ENCODE measurements around the gene SELPLG.
"Not testable (repeated sequence)": the region's sequence is repeated elsewhere in the genome, so short reads cannot be mapped to it uniquely, and the experiment has no call there.

The SELPLG gene

GRCh38 chr12:108604208-108604941 lies 29.3 kb downstream of the SELPLG start:
- no peak for DNase-seq (ENCODE audit: low read depth)

DNA sequence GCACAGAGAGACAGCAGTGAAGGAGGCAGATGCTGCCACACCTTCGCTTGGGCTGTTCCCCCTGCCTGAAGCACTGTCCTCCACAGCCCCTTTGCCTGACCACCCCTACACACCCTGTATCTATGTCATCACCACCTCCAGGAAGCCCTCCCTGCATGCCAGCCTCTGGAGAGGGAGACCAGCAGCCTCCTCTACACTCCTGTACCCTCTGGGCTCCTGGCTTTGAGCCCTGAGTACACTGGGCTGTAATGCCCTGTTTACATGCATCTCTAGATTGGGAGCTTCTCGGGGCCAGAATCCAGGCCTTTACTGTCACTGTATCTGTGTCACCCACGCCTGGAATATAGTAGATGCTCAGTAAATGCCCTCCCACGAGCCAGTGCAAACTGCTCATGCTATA lies 30.0 kb downstream of the SELPLG start:
- no peak for DNase-seq (ENCODE audit: low read depth)

- DNase-seq (ENCODE audit: low read depth): no peak
Measured at GRCh38 chr12:108602976-108603704, 30.6 kb downstream of the SELPLG start.

DNA sequence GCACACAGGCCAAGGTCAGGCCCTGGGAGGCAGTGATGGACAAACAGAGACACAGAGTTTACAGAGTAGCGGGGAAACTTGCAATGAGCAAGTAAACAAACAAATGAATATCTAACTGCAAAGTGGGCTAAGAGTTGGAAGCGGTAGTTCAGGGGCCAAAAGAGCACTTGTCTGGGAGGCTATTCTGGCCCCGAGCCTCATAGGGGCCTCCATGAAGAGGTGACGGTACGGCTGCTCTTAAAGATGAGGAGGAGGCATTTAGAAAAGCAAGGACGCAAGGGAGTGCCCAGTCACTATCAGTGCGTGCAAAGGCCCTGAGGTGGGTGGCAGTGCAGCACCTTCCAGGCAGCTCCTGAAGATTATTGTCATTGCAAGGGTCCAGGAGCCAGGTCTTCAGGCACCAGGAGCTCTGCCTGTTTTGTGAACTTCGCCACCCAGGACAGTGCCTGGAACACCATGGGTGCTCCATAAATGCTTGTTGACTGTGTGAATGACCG lies 31.4 kb downstream of the SELPLG start:
- DNase-seq (ENCODE audit: low read depth): no peak

GRCh38 chr12:108600702-108601007 lies 33.0 kb downstream of the SELPLG start:
- no peak for DNase-seq (ENCODE audit: low read depth)

GRCh38 chr12:108599948-108600701 lies 33.6 kb downstream of the SELPLG start:
- no peak for DNase-seq (ENCODE audit: low read depth)

DNA sequence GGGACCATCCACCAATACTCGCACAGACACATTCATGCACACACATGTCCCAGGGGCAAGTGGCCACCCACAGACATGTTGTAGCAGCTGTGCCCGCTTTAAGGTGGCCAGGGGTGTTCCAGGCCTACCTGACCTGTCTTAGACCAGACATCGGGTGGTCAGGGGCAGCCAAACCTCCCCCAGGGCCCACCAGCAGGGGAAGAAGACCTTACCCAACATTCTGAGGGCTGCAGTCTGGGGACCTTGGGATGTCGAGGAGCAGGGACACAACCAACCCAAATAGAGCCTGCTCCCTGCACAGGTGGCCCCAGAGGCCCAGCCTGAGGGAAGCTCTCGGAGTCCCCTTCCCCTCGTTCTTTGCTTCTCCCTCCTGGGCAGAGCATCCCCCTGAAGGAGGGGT lies 34.2 kb downstream of the SELPLG start:
- DNase-seq (ENCODE audit: low read depth): no peak

- no peak for DNase-seq (ENCODE audit: low read depth)
Measured at GRCh38 chr12:108598553-108599250, 35.0 kb downstream of the SELPLG start.

GRCh38 chr12:108597559-108598471 lies 35.9 kb downstream of the SELPLG start, which contains the start of gene TMEM119:
TSS of gene TMEM119 (minus strand) at chr12:108598084. CDS start at chr12:108592383, 5,701 bp downstream.
- DNase-seq (ENCODE audit: low read depth): no peak

DNA sequence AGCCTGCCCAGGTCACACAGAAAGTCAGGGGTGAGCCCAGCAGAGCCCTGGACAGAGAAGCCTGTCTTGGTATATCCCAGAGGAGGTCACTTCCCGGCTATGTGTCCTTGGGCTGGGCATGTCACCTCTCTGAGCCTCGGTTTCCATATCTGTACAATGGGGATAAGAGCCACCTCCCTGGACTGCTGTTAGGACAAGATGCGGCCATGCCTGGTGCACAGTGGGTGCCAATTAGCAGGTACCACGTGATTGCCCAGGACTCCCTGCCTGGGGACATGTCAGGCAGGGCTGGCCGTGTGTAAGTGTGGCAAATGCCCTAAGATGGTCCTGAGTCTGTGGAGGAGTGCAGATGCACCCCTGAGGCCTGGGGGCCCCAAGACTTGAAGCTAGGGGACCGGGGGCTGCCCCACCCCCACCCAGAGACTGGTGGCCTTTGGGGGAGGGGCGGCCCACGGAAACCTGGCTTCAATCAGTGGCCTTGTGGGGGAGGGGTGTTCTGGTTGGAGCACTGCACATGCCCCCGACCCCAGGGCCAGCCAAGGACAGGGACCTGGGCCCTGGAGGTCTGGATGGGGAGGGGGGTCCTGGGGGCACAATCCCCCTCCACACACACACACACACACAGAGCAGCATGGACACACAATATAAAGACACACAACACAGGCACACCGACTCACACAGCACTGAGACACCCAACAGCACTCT lies 36.7 kb downstream of the SELPLG start:
- no peak for DNase-seq (ENCODE audit: low read depth)

- no peak for DNase-seq (ENCODE audit: low read depth)
Measured at GRCh38 chr12:108595711-108596647, 37.7 kb downstream of the SELPLG start.

GRCh38 chr12:108594960-108595710 lies 38.6 kb downstream of the SELPLG start:
- DNase-seq (ENCODE audit: low read depth): no peak

- no peak for DNase-seq (ENCODE audit: low read depth)
Measured at GRCh38 chr12:108594323-108594903, 39.3 kb downstream of the SELPLG start.

DNA sequence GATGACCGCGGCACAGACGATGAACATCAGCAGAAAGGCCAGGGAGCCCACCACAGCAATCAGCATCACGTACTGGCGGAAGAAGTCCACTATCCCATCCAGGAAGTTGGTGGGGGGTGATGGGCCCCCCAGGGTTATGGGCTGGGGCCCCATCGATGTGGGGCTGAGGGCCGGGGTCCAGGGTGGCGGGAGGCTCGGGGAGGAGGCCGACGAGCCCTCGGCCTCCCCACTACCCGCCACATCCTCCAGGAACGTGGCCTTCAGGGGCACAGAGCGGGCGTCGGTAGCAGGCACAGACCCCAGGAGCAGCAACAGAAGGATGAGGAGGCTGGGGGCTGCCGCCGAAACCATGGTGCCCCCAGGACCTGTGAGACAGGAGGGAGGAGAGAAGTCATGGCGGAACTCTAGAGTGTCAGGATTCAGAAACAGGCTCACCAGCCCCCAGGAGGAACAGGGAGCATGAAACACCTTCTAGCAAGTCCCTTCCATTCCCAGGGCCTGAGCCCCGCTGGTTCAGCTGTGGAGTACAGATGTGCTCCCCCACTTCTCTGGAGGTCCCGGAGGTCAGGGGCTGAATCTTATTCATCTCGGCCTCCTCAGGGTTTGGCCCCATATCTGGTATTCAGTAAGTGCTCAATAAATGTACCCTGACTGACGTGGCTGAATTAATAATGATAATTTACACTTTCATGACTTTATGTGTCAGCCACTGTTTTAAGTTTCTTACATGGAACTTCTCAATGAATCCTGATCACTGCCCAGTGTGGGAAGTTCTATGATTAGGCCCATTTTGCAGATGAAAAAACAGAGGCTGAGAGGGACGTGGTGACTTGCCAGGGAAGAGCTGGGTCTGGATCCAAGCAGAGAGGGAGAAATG lies 41.4 kb downstream of the SELPLG start:
- no peak for DNase-seq (ENCODE audit: low read depth)

DNA sequence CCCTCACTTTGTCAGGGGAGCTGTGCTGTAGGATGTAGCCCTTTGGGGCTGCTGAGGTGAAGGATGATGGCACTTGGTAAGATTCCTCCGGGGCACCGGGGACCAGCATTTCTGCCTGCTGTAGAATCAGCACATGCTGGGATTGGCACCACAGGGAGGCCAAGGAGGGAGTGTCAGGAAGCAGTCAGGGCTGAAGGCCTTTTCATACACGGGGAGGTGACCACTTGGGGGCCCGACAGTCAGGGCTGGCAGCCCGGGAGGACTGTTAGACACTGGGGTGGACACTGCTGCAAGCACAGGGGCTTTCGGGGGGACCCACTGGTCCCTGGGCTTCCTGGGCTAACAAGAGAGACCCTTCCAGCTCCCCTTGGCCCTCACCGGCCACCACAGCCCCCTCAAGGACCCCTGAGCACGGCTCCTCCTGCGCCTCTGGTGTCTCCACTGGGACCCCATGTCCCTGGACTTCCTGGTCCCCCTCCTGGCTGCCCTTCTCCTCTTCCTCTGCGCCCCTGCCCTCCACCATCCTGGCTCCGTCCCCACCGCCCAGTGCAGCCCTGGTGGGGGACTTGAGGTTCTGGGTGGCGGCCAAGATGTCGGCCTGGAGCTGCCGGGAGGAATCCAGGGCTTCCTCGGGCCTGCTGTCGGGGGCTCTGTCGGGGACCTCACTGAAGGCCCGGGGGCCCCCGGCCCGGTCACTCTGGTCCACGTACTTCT lies 42.3 kb downstream of the SELPLG start:
- DNase-seq (ENCODE audit: low read depth): no peak

DNA sequence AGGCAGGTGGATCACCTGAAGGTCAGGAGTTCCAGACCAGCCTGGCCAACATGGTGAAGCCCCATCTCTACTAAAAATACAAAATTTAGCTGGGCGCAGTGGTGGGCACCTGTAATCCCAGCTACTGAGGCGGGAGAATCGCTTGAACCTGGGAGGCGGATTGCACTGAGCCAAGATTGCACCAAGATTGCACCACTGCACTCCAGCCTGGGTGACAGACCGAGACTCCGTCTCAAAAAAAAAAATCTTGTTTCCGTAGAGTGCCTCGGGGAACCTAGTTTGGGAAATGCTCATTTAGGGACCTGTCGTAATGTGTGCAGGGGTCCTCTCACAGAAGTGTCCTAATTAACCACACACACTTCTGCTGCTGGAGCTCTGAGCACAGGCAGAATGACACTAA lies 43.2 kb downstream of the SELPLG start:
- not testable (repeated sequence) for DNase-seq (ENCODE audit: low read depth)

All from stimulated activated CD8-positive, alpha-beta memory T cell treated with anti-CD3 and anti-CD28 coated beads, Interleukin-4, amount 100 ng/mL, for 24 hours (primary cell).